SK-N-SH (cell line): Measurements from ENCODE around the gene CPA1. TPM values are rescaled to one million over a fixed set of nuclear protein-coding genes. Genes with fewer than 3 reads are reported as not detected.

Experiments
- CTCF ChIA-PET: fragments of 300-600, 350-600 bp; formaldehyde crosslinking; extraction: SDS; loops from one replicate; lab custom pipeline; 2021; lab: Yijun Ruan, JAX
- POLR2A ChIA-PET: fragments of 350-600 bp; sonication (Branson Sonifier 250); formaldehyde crosslinking; extraction: SDS; loops from one replicate; lab custom pipeline; 2020; ENCODE audit warnings: antibody characterized with exemption, inconsistent platforms; lab: Yijun Ruan, JAX
- DNase-seq: peaks from one replicate; pipeline ENCODE4 v3.0.0; 2012
- H2AFZ ChIP-seq: fragments of 200-600 bp; sonication (generic); 2 replicates; pipeline ENCODE4 v1.8.1; 2016; ENCODE audit warnings: antibody characterized with exemption, mild to moderate bottlenecking, low read depth
- H3F3A ChIP-seq: fragments of 200-600 bp; sonication (generic); replicated peaks from 2 replicates; pipeline ENCODE3; 2016; ENCODE audit warnings: antibody characterized with exemption, mild to moderate bottlenecking; ENCODE audit not compliant: insufficient read depth
- H3K27ac ChIP-seq, 2 experiments: fragments of 200-500 bp in 1 of 2; fragments of 200-600 bp in 1 of 2; sonication (Bioruptor generic) in 1 of 2; sonication (generic), shearing (Covaris generic) in 1 of 2; 2 replicates each; pipeline versions ENCODE4 v1.5.1 to v1.6.1; 2014 to 2016; ENCODE audit warnings: low read depth in 2 of 2, inconsistent platforms in 1 of 2, low read length in 1 of 2, mild to moderate bottlenecking in 1 of 2, mixed read lengths in 1 of 2
- H3K27me3 ChIP-seq: fragments of 200-600 bp; sonication (generic), shearing (Covaris generic); 2 replicates; pipeline ENCODE4 v1.6.1; 2016; ENCODE audit warnings: mixed run types; ENCODE audit not compliant: insufficient read depth
- H3K36me3 ChIP-seq, 2 experiments: fragments of 200-500 bp in 1 of 2; fragments of 200-600 bp in 1 of 2; sonication (Bioruptor generic) in 1 of 2; sonication (generic) in 1 of 2; replicated peaks in 1 of 2; 2 replicates each; pipeline versions ENCODE3 to v1.5.1; 2014 to 2016; ENCODE audit warnings: low read length in 1 of 2, mild to moderate bottlenecking in 1 of 2; ENCODE audit not compliant: insufficient read depth in 2 of 2, control insufficient read depth in 1 of 2
- H3K4me1 ChIP-seq, 2 experiments: fragments of 200-500 bp in 1 of 2; fragments of 200-600 bp in 1 of 2; sonication (Bioruptor generic) in 1 of 2; sonication (generic), shearing (Covaris generic) in 1 of 2; 2 replicates each; pipeline versions ENCODE4 v1.5.1 to v1.6.1; 2014 to 2016; ENCODE audit warnings: low read depth in 1 of 2, low read length in 1 of 2, mixed run types in 1 of 2; ENCODE audit not compliant: insufficient read depth in 2 of 2, control insufficient read depth in 1 of 2
- H3K4me2 ChIP-seq: fragments of 200-600 bp; sonication (generic), shearing (Covaris generic); 2 replicates; pipeline ENCODE4 v1.6.1; 2017; ENCODE audit warnings: mixed run types
- H3K4me3 ChIP-seq, 2 experiments: fragments of 200-500 bp in 1 of 2; fragments of 200-600 bp in 1 of 2; sonication (Bioruptor generic) in 1 of 2; sonication (generic), shearing (Covaris generic) in 1 of 2; 2 replicates each; pipeline versions ENCODE4 v1.5.1 to v1.8.1; 2014 to 2016; ENCODE audit warnings: low read depth in 2 of 2, inconsistent platforms in 1 of 2, low read length in 1 of 2, mild to moderate bottlenecking in 1 of 2, mixed read lengths in 1 of 2, moderate library complexity in 1 of 2
- H3K79me2 ChIP-seq: fragments of 200-600 bp; sonication (generic); 2 replicates; pipeline ENCODE4 v1.8.1; 2017; ENCODE audit warnings: mild to moderate bottlenecking; ENCODE audit not compliant: insufficient read depth
- H3K9ac ChIP-seq: fragments of 200-600 bp; sonication (generic); 2 replicates; pipeline ENCODE4 v1.6.1; 2017; ENCODE audit warnings: mixed run types
- H3K9me2 ChIP-seq: fragments of 200-600 bp; sonication (generic); 2 replicates; pipeline ENCODE4 v1.6.1; 2017; ENCODE audit warnings: mixed run types
- H3K9me3 ChIP-seq: fragments of 200-600 bp; sonication (generic); 2 replicates; pipeline ENCODE4 v1.6.1; 2017; ENCODE audit warnings: mixed run types, mild to moderate bottlenecking, moderate library complexity
- H4K20me1 ChIP-seq: fragments of 200-600 bp; sonication (generic); 2 replicates; pipeline ENCODE4 v1.6.1; 2017; ENCODE audit warnings: mild to moderate bottlenecking, mixed run types; ENCODE audit not compliant: insufficient read depth
- CHD2 ChIP-seq: fragments of 150-350 bp; IDR thresholded peaks from 2 replicates; pipeline ENCODE4 v1.6.1; 2018; ENCODE audit warnings: low read length; ENCODE audit not compliant: partially characterized antibody
- FOSL2 ChIP-seq: IDR thresholded peaks from 2 replicates; pipeline ENCODE4 v1.4.0; 2012; ENCODE audit warnings: low read depth, mild to moderate bottlenecking, moderate library complexity, borderline replicate concordance
- FOXJ3 ChIP-seq: sonication (generic); formaldehyde crosslinking; IDR thresholded peaks from 2 replicates; pipeline ENCODE4 v1.5.1; 2020; ENCODE audit warnings: mild to moderate bottlenecking, missing genetic modification reagents
- FOXM1 ChIP-seq: IDR thresholded peaks from 2 replicates; pipeline ENCODE4 v1.4.0; 2012; ENCODE audit warnings: low read depth, mild to moderate bottlenecking
- GABPA ChIP-seq: IDR thresholded peaks from 2 replicates; pipeline ENCODE4 v1.4.0; 2012; ENCODE audit warnings: low read depth, mild to moderate bottlenecking
- GATA2 ChIP-seq: sonication (generic); formaldehyde crosslinking; IDR thresholded peaks from 2 replicates; pipeline ENCODE4 v1.5.0; 2020; ENCODE audit warnings: mild to moderate bottlenecking, missing genetic modification reagents
- JUND ChIP-seq: IDR thresholded peaks from 2 replicates; pipeline ENCODE4 v1.4.0; 2012
- MAX ChIP-seq: IDR thresholded peaks from 2 replicates; pipeline ENCODE4 v1.4.0; 2012; ENCODE audit warnings: low read depth
- MEF2A ChIP-seq: IDR thresholded peaks from 2 replicates; pipeline ENCODE4 v1.4.0; 2012; ENCODE audit warnings: low read depth, borderline replicate concordance
- NRF1 ChIP-seq: IDR thresholded peaks from 2 replicates; pipeline ENCODE4 v1.6.1; 2012; ENCODE audit warnings: low read depth, mild to moderate bottlenecking, low read length
- RCOR1 ChIP-seq: fragments of 150-350 bp; IDR thresholded peaks from 2 replicates; pipeline ENCODE4 v1.6.1; 2017; ENCODE audit warnings: antibody characterized with exemption, low read length
- REST ChIP-seq: IDR thresholded peaks from 2 replicates; pipeline ENCODE4 v1.6.1; 2012; ENCODE audit warnings: mild to moderate bottlenecking, low read depth, low read length, moderate library complexity
- SIN3A ChIP-seq: IDR thresholded peaks from 2 replicates; pipeline ENCODE4 v1.6.1; 2012; ENCODE audit warnings: low read depth, mild to moderate bottlenecking, low read length, moderate library complexity, borderline replicate concordance
- SMC3 ChIP-seq: IDR thresholded peaks from 2 replicates; pipeline ENCODE4 v1.6.1; 2012; ENCODE audit warnings: low read depth, low read length, improper control_type of control experiment
- TAF1 ChIP-seq: IDR thresholded peaks from 2 replicates; pipeline ENCODE4 v1.6.1; 2012; ENCODE audit warnings: low read depth, mild to moderate bottlenecking, low read length, moderate library complexity, borderline replicate concordance
- TCF12 ChIP-seq: IDR thresholded peaks from 2 replicates; pipeline ENCODE4 v1.4.0; 2012
- TEAD4 ChIP-seq: IDR thresholded peaks from 2 replicates; pipeline ENCODE4 v1.4.0; 2012; ENCODE audit warnings: mild to moderate bottlenecking, borderline replicate concordance; ENCODE audit not compliant: insufficient read depth
- YY1 ChIP-seq: IDR thresholded peaks from 2 replicates; pipeline ENCODE4 v1.4.0; 2012; ENCODE audit warnings: low read depth, mild to moderate bottlenecking
- WGBS: methylation state at CpG from one replicate; pipeline ENCODE4 v1.1.6; 2017; ENCODE audit warnings: low lambda C conversion rate; 5-methylcytosine and 5-hydroxymethylcytosine counted together
- polyA plus RNA-seq, 3 experiments: library from polyadenylated mRNA; depleted of rRNA; stranded (reverse); fragments of >200 nt; gene quantifications; 2 replicates each; pipeline ENCODE4 v1.2.3, GENCODE V29; 2012

CPA1 gene
- polyA plus RNA-seq, 1 of the 3 experiments (the other 2 are of a cell fraction) = 0.05 TPM

DNA sequence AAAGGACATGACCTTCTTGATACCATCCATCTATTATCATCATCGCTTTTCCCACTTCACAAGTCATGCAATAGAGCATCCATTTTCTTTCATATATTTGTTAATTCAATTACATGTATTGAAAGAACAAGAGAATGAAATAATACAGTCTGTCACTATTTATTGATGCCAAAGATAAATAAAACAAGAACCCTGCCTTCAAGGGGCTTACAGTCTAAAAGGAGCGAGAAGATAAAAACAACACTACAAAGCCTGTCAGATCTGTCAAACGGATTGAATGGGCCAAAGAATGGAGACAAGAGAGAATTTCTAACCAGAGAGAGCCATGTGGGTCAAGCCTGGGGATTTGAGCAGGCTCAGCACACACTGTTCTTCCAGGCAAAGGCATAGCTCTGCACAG lies 19.8 kb upstream of the CPA1 start:
- H3K79me2 ChIP-seq = no peaks in the 10 kb centered on the region
- no peaks in the 10 kb centered on the region for H3K36me3 ChIP-seq
- no peaks in the 10 kb centered on the region for H3K9me2 ChIP-seq
- ChIA-PET CTCF (interaction anchor here (0.9 to 1.2 kb wide), 3 partner anchors 15 to 361 kb away, joined by 3 to 4 read pairs (median 3); no protein-coding TSS in a partner anchor), POLR2A (no interaction called here)
- peaks cover 31% of the 10 kb centered on the region for H3F3A ChIP-seq
- 76% methylated on average over 3 of the region's 3 CpGs for WGBS
- no peak for DNase-seq
- H3K4me3 ChIP-seq = no peak overlapping the region
- H3K9me3 ChIP-seq = no peaks in the 10 kb centered on the region
- H4K20me1 ChIP-seq = no peaks in the 10 kb centered on the region
- H3K4me1 ChIP-seq = peaks cover 28 to 35% of the 10 kb centered on the region in 2 experiments
- H3K27ac ChIP-seq = no peak overlapping the region
- H3K9ac ChIP-seq = no peak overlapping the region
- no peak overlapping the region for H2AFZ ChIP-seq
- H3K4me2 ChIP-seq = no peak overlapping the region
- no peak for TF ChIP-seq YY1
- TF ChIP-seq RCOR1 = no peak
- no peak for TF ChIP-seq SIN3A
- TF ChIP-seq NRF1 = no peak
- TF ChIP-seq GABPA = no peak
- TF ChIP-seq FOXM1 = no peak
- TF ChIP-seq GATA2 (CRISPR knock-in tag) = no peak
- TF ChIP-seq REST = no peak
- no peak for TF ChIP-seq FOSL2
- TF ChIP-seq FOXJ3 = no peak
- TF ChIP-seq CHD2 = no peak
- no peak for TF ChIP-seq TCF12
- no peak for TF ChIP-seq TAF1
- TF ChIP-seq MEF2A = no peak
- no peak for TF ChIP-seq JUND
- no peak for TF ChIP-seq MAX
- H3K27me3 ChIP-seq = no peaks in the 10 kb centered on the region

- peaks cover 30 to 35% of the 10 kb centered on the region in 2 experiments for H3K4me1 ChIP-seq
- ChIA-PET CTCF (no interaction called here), POLR2A (no interaction called here)
- no peaks in the 10 kb centered on the region for H3K9me2 ChIP-seq
- DNase-seq = no peak
- H3K27me3 ChIP-seq = no peaks in the 10 kb centered on the region
- H3K79me2 ChIP-seq = no peaks in the 10 kb centered on the region
- no peak overlapping the region for H3K4me2 ChIP-seq
- peaks cover 23% of the 10 kb centered on the region for H3F3A ChIP-seq
- H3K9ac ChIP-seq = no peak overlapping the region
- no peaks in the 10 kb centered on the region for H3K36me3 ChIP-seq
- no peak for TF ChIP-seq YY1
- TF ChIP-seq SMC3 = no peak
- TF ChIP-seq TEAD4 = no peak
- TF ChIP-seq SIN3A = no peak
- no peak for TF ChIP-seq MAX
- no peak overlapping the region for H3K4me3 ChIP-seq
- no peak overlapping the region for H3K27ac ChIP-seq
- 84% methylated on average over 6 of the region's 7 CpGs for WGBS
- no peak overlapping the region for H2AFZ ChIP-seq
- no peaks in the 10 kb centered on the region for H4K20me1 ChIP-seq
- no peaks in the 10 kb centered on the region for H3K9me3 ChIP-seq
Measured at GRCh38 chr7:130361681-130362080, 18.6 kb upstream of the CPA1 start.
